GM12874 (cell line): Measurements from ENCODE around the gene ASPSCR1.

Experiments used
- TF ChIP-seq, protein P1 (sequence below): IDR thresholded peaks from 2 replicates; pipeline ENCODE4 v1.5.1; 2011; ENCODE audit warnings: low read depth, mild to moderate bottlenecking, control low read depth, low read length, moderate library complexity; ENCODE audit not compliant: insufficient read depth

ASPSCR1 gene

GRCh38 chr17:82034371-82035011 lies 57.1 kb downstream of the ASPSCR1 start:
- TF ChIP-seq, protein P1, sequence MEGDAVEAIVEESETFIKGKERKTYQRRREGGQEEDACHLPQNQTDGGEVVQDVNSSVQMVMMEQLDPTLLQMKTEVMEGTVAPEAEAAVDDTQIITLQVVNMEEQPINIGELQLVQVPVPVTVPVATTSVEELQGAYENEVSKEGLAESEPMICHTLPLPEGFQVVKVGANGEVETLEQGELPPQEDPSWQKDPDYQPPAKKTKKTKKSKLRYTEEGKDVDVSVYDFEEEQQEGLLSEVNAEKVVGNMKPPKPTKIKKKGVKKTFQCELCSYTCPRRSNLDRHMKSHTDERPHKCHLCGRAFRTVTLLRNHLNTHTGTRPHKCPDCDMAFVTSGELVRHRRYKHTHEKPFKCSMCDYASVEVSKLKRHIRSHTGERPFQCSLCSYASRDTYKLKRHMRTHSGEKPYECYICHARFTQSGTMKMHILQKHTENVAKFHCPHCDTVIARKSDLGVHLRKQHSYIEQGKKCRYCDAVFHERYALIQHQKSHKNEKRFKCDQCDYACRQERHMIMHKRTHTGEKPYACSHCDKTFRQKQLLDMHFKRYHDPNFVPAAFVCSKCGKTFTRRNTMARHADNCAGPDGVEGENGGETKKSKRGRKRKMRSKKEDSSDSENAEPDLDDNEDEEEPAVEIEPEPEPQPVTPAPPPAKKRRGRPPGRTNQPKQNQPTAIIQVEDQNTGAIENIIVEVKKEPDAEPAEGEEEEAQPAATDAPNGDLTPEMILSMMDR: no peak

GRCh38 chr17:82035488-82035887 lies 58.1 kb downstream of the ASPSCR1 start:
- TF ChIP-seq, protein P1: no peak

GRCh38 chr17:82035956-82036633 lies 58.7 kb downstream of the ASPSCR1 start:
- TF ChIP-seq, protein P1: no peak

DNA sequence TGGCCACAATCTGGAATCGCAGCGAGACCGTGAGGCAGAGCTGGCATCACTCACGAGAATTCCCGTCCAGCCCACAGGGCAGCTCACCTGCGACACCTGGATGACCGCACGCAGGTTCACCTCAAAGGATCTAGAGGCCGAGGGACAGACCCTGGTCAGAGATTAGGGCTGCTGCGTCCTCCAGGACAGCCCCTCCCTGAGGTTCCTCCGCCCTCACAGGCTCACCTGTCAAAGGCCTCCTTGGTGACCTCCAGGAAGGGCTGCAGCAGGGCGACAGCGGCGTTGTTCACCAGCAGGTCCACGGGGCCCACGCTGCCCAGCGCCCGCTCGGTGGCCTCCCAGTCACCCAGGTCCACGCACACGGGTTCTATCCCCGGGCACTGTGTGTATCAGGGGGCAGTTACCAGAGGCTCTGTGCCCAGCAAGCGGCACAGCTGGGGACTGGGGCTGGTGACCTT lies 59.2 kb downstream of the ASPSCR1 start:
- TF ChIP-seq, protein P1: no peak

DNA sequence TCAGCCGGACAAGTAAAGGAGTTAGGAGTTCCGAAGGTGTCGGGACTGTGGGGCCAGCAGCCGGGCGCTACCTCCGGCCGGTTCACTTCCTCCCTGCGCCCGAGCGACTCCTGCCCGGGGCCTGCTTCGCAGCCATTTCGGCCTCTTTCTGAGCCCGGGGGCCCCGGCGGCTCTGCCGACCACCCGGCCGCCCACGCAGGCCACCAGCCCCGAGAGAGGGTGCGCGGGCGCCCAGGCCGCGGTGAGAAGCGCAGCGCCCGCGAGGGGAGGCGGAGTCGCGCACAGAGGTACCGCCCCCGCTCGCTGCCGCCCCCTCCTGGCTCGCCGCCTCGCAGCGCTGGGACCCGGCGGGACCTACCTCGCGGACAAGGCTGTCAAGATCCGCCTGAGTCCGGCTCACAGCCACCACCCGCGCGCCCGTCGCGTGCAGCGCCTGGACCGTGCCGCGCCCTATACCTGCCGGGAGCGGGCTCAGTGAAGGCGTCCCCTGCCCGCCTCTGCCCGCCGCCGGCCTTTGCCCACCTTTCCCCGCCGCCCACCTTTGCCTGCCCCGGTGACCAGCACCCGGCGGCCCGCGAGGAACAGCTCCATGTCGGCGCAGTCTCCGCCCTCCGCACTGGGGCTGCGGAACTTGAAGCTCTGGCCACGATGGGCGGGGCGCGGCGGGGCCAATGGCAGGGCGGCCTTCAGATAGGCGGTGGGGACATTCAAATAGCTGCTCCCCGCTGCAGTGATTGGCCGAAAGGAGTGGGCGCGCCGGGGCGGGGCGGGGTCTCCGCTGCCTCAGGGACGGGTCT lies 59.9 kb downstream of the ASPSCR1 start, which contains the start of gene DCXR:
TSS of gene DCXR (minus strand) at position 606 of the 797 bp plus-strand sequence. CDS start at position 591, 15 bp downstream.
- TF ChIP-seq, protein P1: peak; percentile 98

DNA sequence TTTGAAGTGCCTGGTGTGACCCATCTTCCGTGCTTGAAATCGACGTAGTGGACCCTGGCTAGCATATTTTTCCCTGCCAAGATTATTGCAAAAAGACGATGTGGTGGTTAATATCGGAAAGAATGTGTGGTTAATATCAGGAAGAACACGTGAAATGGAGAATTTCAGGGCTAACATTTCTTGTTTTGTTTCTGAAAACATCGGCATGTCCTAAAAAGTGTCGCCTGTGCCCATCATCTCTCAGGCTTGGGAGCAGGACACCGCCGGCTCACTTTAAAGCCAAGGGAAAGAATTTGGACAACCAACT lies 60.4 kb downstream of the ASPSCR1 start:
- TF ChIP-seq, protein P1: no peak

DNA sequence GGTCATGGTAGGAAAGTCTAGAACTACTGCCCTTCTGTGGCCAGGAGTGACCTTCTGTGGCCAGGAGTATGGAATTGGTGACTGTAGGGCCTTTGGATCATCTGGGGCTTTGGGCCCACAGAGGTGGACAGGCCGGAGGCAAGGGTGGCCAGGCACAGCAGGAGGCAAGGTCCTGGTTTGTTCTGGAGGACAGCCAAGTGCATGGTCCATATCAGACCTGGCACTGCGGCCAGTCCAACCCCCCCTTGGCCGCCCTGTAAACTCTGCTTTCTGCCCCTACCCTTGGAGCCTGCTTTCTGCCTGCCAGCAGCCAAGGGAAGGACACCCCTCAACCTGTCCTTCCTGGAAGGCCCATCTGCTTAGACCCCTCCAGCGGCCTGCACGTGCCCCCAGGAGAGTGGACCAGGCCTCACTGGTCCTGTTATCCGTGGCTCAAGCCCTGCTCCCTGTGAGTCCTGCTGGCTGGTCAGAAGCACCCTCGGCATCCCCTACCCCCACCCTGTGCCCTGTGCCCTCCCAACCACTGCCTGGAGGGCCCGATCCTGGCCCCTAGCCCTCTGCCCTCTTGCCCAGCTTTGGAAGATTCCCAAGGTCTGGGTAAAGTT lies 62.4 kb downstream of the ASPSCR1 start:
- TF ChIP-seq, protein P1: no peak
